Breast epithelium (tissue), 3 donors: ENCODE data around the gene GMDS.

ENCODE experiments used
- POLR2A ChIP-seq: fragments of 450-650 bp; IDR thresholded peaks from one replicate; pipeline ENCODE4 v1.6.1; 2016; ENCODE audit warnings: antibody characterized with exemption, mild to moderate bottlenecking, moderate library complexity
- POLR2AphosphoS5 ChIP-seq, 3 donors: sonication (generic); formaldehyde crosslinking; IDR thresholded peaks; one replicate each; pipeline ENCODE4 v1.6.1; 2017; ENCODE audit warnings: antibody characterized with exemption in 3 of 3
- TF ChIP-seq, protein P1 (sequence below), 3 donors: fragments of 450-650 bp; IDR thresholded peaks; one replicate each; pipeline ENCODE4 v1.5.1; 2016 to 2017; ENCODE audit warnings: antibody characterized with exemption in 3 of 3, mild to moderate bottlenecking in 3 of 3, moderate library complexity in 3 of 3

GRCh38 chr6:1708122-1708521, 537.3 kb downstream of the GMDS start:
- TF ChIP-seq POLR2A, result no peak
- TF ChIP-seq, protein P1, sequence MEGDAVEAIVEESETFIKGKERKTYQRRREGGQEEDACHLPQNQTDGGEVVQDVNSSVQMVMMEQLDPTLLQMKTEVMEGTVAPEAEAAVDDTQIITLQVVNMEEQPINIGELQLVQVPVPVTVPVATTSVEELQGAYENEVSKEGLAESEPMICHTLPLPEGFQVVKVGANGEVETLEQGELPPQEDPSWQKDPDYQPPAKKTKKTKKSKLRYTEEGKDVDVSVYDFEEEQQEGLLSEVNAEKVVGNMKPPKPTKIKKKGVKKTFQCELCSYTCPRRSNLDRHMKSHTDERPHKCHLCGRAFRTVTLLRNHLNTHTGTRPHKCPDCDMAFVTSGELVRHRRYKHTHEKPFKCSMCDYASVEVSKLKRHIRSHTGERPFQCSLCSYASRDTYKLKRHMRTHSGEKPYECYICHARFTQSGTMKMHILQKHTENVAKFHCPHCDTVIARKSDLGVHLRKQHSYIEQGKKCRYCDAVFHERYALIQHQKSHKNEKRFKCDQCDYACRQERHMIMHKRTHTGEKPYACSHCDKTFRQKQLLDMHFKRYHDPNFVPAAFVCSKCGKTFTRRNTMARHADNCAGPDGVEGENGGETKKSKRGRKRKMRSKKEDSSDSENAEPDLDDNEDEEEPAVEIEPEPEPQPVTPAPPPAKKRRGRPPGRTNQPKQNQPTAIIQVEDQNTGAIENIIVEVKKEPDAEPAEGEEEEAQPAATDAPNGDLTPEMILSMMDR (IDR thresholded peaks at IDR 0.05), result no peak
- no peak for TF ChIP-seq POLR2AphosphoS5 (IDR thresholded peaks at IDR 0.05)
